Nephron (organoid): Measurements from ENCODE around the gene POP4.

Source experiments
- H3K27ac Mint-ChIP-seq, 3 experiments: 2 replicates each; pipeline ENCODE4 v1.8.0; 2020; ENCODE audit warnings: mixed read lengths in 3 of 3, mild to moderate bottlenecking in 2 of 3, moderate library complexity in 1 of 3
- H3K27me3 Mint-ChIP-seq: 2 replicates; pipeline ENCODE4 v1.8.0; 2021; ENCODE audit warnings: low read depth, mild to moderate bottlenecking, moderate library complexity, mixed read lengths
- H3K36me3 Mint-ChIP-seq: 2 replicates; pipeline ENCODE4 v1.8.0; 2020; ENCODE audit warnings: low read depth, mixed read lengths
- H3K4me1 Mint-ChIP-seq: 2 replicates; pipeline ENCODE4 v1.8.0; 2020; ENCODE audit warnings: mixed read lengths
- H3K4me3 Mint-ChIP-seq, 3 experiments: 2 replicates each; pipeline ENCODE4 v1.8.0; 2020; ENCODE audit warnings: mild to moderate bottlenecking in 3 of 3, mixed read lengths in 3 of 3, moderate library complexity in 2 of 3
- H3K9me3 Mint-ChIP-seq: 2 replicates; pipeline ENCODE4 v1.8.0; 2020; ENCODE audit warnings: mixed read lengths
- TF ChIP-seq, protein P1 (sequence below), 3 experiments: fragments of 200-600 bp; sonication (generic); IDR thresholded peaks; one replicate each; pipeline ENCODE4 v1.5.0; 2021; ENCODE audit warnings: antibody characterized with exemption in 3 of 3; ENCODE audit not compliant: unreplicated experiment in 3 of 3

POP4 gene

GRCh38 chr19:29614780-29615179, 8.7 kb downstream of the POP4 start:
- H3K27ac Mint-ChIP-seq, result no peak overlapping the region
- TF ChIP-seq, protein P1, sequence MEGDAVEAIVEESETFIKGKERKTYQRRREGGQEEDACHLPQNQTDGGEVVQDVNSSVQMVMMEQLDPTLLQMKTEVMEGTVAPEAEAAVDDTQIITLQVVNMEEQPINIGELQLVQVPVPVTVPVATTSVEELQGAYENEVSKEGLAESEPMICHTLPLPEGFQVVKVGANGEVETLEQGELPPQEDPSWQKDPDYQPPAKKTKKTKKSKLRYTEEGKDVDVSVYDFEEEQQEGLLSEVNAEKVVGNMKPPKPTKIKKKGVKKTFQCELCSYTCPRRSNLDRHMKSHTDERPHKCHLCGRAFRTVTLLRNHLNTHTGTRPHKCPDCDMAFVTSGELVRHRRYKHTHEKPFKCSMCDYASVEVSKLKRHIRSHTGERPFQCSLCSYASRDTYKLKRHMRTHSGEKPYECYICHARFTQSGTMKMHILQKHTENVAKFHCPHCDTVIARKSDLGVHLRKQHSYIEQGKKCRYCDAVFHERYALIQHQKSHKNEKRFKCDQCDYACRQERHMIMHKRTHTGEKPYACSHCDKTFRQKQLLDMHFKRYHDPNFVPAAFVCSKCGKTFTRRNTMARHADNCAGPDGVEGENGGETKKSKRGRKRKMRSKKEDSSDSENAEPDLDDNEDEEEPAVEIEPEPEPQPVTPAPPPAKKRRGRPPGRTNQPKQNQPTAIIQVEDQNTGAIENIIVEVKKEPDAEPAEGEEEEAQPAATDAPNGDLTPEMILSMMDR (IDR thresholded peaks at IDR 0.05; ENCODE audit: unreplicated experiment in 3 of 3), result no peak
- peaks cover 30% of the 10 kb centered on the region for H3K36me3 Mint-ChIP-seq
- H3K4me1 Mint-ChIP-seq, result peaks cover 3% of the 10 kb centered on the region
- no peak overlapping the region for H3K4me3 Mint-ChIP-seq
- no peaks in the 10 kb centered on the region for H3K9me3 Mint-ChIP-seq
- H3K27me3 Mint-ChIP-seq, result no peaks in the 10 kb centered on the region

DNA sequence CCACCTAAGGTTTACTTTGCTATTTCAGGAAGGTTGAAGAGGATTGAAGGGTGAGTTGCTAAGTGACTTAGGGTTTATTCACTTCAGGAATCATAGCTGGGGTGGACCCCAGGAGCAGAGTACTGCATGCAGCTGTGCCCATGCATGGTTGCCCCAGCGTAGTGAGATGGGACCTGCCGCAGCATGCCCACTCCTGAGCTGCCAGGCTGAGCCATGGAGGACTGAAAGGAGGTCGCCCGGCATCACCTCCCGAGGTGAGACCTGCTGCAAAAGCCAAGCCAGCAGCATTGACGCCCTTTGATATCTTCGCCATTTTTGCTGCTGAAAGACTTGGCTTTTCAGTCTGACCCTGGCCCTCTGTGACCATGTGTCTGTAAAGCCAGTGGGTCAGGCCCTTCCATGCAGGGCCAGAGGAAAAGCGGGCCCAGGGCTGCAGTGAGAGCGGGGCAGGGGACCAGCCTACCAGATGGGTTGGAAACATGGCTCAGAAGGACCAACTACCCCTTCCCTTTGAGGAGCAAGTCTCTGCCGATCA, 9.9 kb downstream of the POP4 start:
- Mint-ChIP-seq H3K36me3 (peaks cover 26% of the 10 kb centered on the region), H3K27me3 (no peaks in the 10 kb centered on the region), H3K4me1 (no peaks in the 10 kb centered on the region), H3K27ac (no peak overlapping the region), H3K4me3 (no peak overlapping the region), H3K9me3 (no peaks in the 10 kb centered on the region)
- TF ChIP-seq, protein P1 (IDR thresholded peaks at IDR 0.05; ENCODE audit: unreplicated experiment in 3 of 3), result no peak

- H3K27me3 Mint-ChIP-seq, result no peaks in the 10 kb centered on the region
- H3K36me3 Mint-ChIP-seq, result peaks cover 25% of the 10 kb centered on the region
- TF ChIP-seq, protein P1 (IDR thresholded peaks at IDR 0.05; ENCODE audit: unreplicated experiment in 3 of 3), result no peak
- H3K4me3 Mint-ChIP-seq, result no peak overlapping the region
- H3K4me1 Mint-ChIP-seq, result no peaks in the 10 kb centered on the region
- no peaks in the 10 kb centered on the region for H3K9me3 Mint-ChIP-seq
- no peak overlapping the region for H3K27ac Mint-ChIP-seq
These were observed 10.5 kb downstream of the POP4 start for GRCh38 chr19:29616541-29616940.

GRCh38 chr19:29617366-29618266, 11.5 kb downstream of the POP4 start:
- H3K27ac Mint-ChIP-seq, result peak overlapping the region in 1 of 3 experiments; percentile 5
- H3K4me1 Mint-ChIP-seq, result no peaks in the 10 kb centered on the region
- H3K9me3 Mint-ChIP-seq, result no peaks in the 10 kb centered on the region
- H3K36me3 Mint-ChIP-seq, result peaks cover 17% of the 10 kb centered on the region
- H3K4me3 Mint-ChIP-seq, result no peak overlapping the region
- H3K27me3 Mint-ChIP-seq, result no peaks in the 10 kb centered on the region
- TF ChIP-seq, protein P1 (IDR thresholded peaks at IDR 0.05; ENCODE audit: unreplicated experiment in 3 of 3), result no peak

DNA sequence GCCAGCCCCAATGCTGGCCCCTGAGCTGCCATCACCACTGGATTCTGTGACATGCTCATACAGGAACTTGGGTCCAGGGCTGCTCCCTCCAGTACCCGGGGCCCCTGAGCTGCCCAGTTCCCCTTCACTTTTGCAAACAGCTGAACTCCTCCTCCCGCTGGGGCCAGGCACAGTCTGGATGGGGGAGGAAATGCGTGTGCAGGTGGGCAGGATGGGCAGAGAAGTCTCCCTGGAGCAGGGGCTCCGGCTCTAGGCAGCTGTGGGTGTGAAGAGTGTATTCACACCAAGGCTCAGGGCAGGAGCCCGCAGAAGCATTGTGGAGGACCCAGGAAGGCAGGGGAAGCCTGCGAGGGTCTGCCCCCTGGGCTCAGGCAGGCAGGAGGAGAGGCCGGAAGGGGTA, 12.4 kb downstream of the POP4 start:
- H3K4me1 Mint-ChIP-seq, result no peaks in the 10 kb centered on the region
- no peaks in the 10 kb centered on the region for H3K27me3 Mint-ChIP-seq
- H3K4me3 Mint-ChIP-seq, result no peak overlapping the region
- H3K27ac Mint-ChIP-seq, result no peak overlapping the region
- H3K36me3 Mint-ChIP-seq, result peaks cover 11% of the 10 kb centered on the region
- H3K9me3 Mint-ChIP-seq, result no peaks in the 10 kb centered on the region
- TF ChIP-seq, protein P1 (IDR thresholded peaks at IDR 0.05; ENCODE audit: unreplicated experiment in 3 of 3), result no peak
